Prostate gland (tissue), 2 donors: ENCODE data around the gene GBE1. TPM values are rescaled to one million over a fixed set of nuclear protein-coding genes. Genes with fewer than 3 reads are reported as not detected.
"Not testable (repeated sequence)": the region's sequence is repeated elsewhere in the genome, so short reads cannot be mapped to it uniquely, and the experiment has no call there.

Source experiments
- DNase-seq: peaks from one replicate; pipeline ENCODE4 v3.0.0-alpha.2; 2019; ENCODE audit warnings: low spot score
- H3K27ac ChIP-seq, 2 donors: fragments of 200-600 bp; sonication (generic); 2 replicates each; pipeline ENCODE4 v1.5.1; 2017 to 2019
- H3K27me3 ChIP-seq: fragments of 200-600 bp; sonication (generic); replicated peaks from 2 replicates; pipeline ENCODE4 v1.5.1; 2019; ENCODE audit not compliant: insufficient read depth
- H3K36me3 ChIP-seq, 2 donors: fragments of 200-600 bp; sonication (generic); 1 replicate in 1 of 2; 2 replicates in 1 of 2; pipeline versions ENCODE4 v1.5.1 to v1.8.1; 2017 to 2019
- H3K4me1 ChIP-seq: fragments of 200-600 bp; sonication (generic); replicated peaks from 2 replicates; pipeline ENCODE4 v1.5.1; 2019
- H3K4me3 ChIP-seq, 2 donors: fragments of 200-600 bp; sonication (generic); 2 replicates each; pipeline ENCODE4 v1.5.1; 2017 to 2019
- H3K9me3 ChIP-seq: fragments of 200-600 bp; sonication (generic); 2 replicates; pipeline ENCODE4 v1.5.1; 2017
- CTCF ChIP-seq, 4 experiments: fragments of 200-600 bp in 2 of 4; fragments of 450-650 bp in 2 of 4; sonication (generic) in 2 of 4; IDR thresholded peaks; 1 replicate in 3 of 4; 2 replicates in 1 of 4; pipeline ENCODE4 v1.5.1; 2016 to 2019; ENCODE audit warnings: antibody characterized with exemption in 4 of 4, mild to moderate bottlenecking in 2 of 4, moderate library complexity in 2 of 4
- POLR2A ChIP-seq: fragments of 450-650 bp; IDR thresholded peaks from one replicate; pipeline ENCODE4 v1.6.1; 2016; ENCODE audit warnings: antibody characterized with exemption, mild to moderate bottlenecking
- POLR2AphosphoS5 ChIP-seq: sonication (generic); formaldehyde crosslinking; IDR thresholded peaks from one replicate; pipeline ENCODE4 v1.6.1; 2017; ENCODE audit warnings: antibody characterized with exemption
- WGBS: methylation state at CpG from one replicate; pipeline ENCODE4 v1.1.5; 2018; 5-methylcytosine and 5-hydroxymethylcytosine counted together
- intact Hi-C: fragments of 100-400 bp; cut with DNase I; formaldehyde crosslinking; loops from one replicate; pipeline ENCODE4 v1.14.2; 2022
- total RNA-seq, 2 donors: library from RNA; depleted of rRNA; stranded (reverse); fragments of >200 nt; gene quantifications; one replicate each; pipeline ENCODE4 v1.1.0, GENCODE V29; 2016

GBE1 gene
- total RNA-seq, 2 donors from 2014 or later = 15.8 to 18.3 TPM

- peak overlapping the region; percentile 99 for H3K27ac ChIP-seq
- no peaks in the 10 kb centered on the region for H3K4me1 ChIP-seq
- no peaks in the 10 kb centered on the region for H3K27me3 ChIP-seq
- no peak for TF ChIP-seq CTCF (IDR thresholded peaks at IDR 0.05)
- TF ChIP-seq POLR2AphosphoS5 = no peak
- TF ChIP-seq POLR2A = no peak
- DNase-seq = no peak
- H3K4me3 ChIP-seq = peak overlapping the region; percentile 81
- H3K36me3 ChIP-seq = no peaks in the 10 kb centered on the region
- 46% methylated on average over 3 of the region's 3 CpGs for WGBS
- no peaks in the 10 kb centered on the region for H3K9me3 ChIP-seq
- intact Hi-C loops = loop anchor here (10.0 kb wide), 2 partner anchors 95 to 375 kb away; no protein-coding TSS in a partner anchor
Measured at GRCh38 chr3:81760215-81760614, 1.2 kb downstream of the GBE1 start.

- 97% methylated on average over 4 of the region's 4 CpGs for WGBS
- H3K9me3 ChIP-seq, H3K4me1 ChIP-seq, intact Hi-C loops, H3K4me3 ChIP-seq, DNase-seq, H3K27ac ChIP-seq, H3K27me3 ChIP-seq, H3K36me3 ChIP-seq: not testable (repeated sequence)
Measured at GRCh38 chr3:81758771-81759170, 2.7 kb downstream of the GBE1 start.

GRCh38 chr3:81758275-81758674, 3.2 kb downstream of the GBE1 start:
- H3K4me1 ChIP-seq = no peaks in the 10 kb centered on the region
- no peak overlapping the region for H3K4me3 ChIP-seq
- H3K36me3 ChIP-seq = no peaks in the 10 kb centered on the region
- H3K27me3 ChIP-seq = no peaks in the 10 kb centered on the region
- H3K27ac ChIP-seq = no peak overlapping the region
- no peak for DNase-seq
- TF ChIP-seq CTCF (IDR thresholded peaks at IDR 0.05) (no peak), POLR2A (no peak), POLR2AphosphoS5 (no peak)
- H3K9me3 ChIP-seq = no peaks in the 10 kb centered on the region
- WGBS = 93% methylated on average over 1 of the region's 1 CpG
- intact Hi-C loops = no loop called here

- WGBS = 74% methylated on average over 2 of the region's 2 CpGs
- intact Hi-C loops = no loop called here
- H3K4me1 ChIP-seq = no peaks in the 10 kb centered on the region
- DNase-seq = no peak
- no peaks in the 10 kb centered on the region for H3K27me3 ChIP-seq
- H3K36me3 ChIP-seq = no peaks in the 10 kb centered on the region
- TF ChIP-seq CTCF (IDR thresholded peaks at IDR 0.05) (no peak), POLR2AphosphoS5 (no peak), POLR2A (no peak)
- no peaks in the 10 kb centered on the region for H3K9me3 ChIP-seq
- H3K4me3 ChIP-seq = no peak overlapping the region
- H3K27ac ChIP-seq = no peak overlapping the region
Measured at GRCh38 chr3:81753416-81754027, 7.9 kb downstream of the GBE1 start.

GRCh38 chr3:81752604-81753003, 8.8 kb downstream of the GBE1 start:
- intact Hi-C loops = no loop called here
- Histone ChIP-seq H3K4me3 (no peak overlapping the region), H3K27ac (no peak overlapping the region), H3K9me3 (no peaks in the 10 kb centered on the region), H3K27me3 (no peaks in the 10 kb centered on the region), H3K4me1 (no peaks in the 10 kb centered on the region), H3K36me3 (no peaks in the 10 kb centered on the region)
- TF ChIP-seq POLR2AphosphoS5 (no peak), CTCF (IDR thresholded peaks at IDR 0.05) (no peak), POLR2A (no peak)
- DNase-seq = no peak
